ENCODE data around the gene NEURL1B. TPM values are rescaled to one million over a fixed set of nuclear protein-coding genes. Genes with fewer than 3 reads are reported as not detected.

Gene NEURL1B
- total RNA-seq, 2 donors from 2014 or later, result 4.9 to 6.3 TPM

GRCh38 chr5:172667786-172668593 lies 26.9 kb downstream of the NEURL1B start:
- H3K4me1 Mint-ChIP-seq, result peaks cover 5% of the 10 kb centered on the region
- 91 to 92% methylated on average over 6 to 7 of the region's 7 CpGs for WGBS, 2 experiments (ENCODE audit: insufficient coverage in 1 of 2, insufficient read length in 1 of 2)

DNA sequence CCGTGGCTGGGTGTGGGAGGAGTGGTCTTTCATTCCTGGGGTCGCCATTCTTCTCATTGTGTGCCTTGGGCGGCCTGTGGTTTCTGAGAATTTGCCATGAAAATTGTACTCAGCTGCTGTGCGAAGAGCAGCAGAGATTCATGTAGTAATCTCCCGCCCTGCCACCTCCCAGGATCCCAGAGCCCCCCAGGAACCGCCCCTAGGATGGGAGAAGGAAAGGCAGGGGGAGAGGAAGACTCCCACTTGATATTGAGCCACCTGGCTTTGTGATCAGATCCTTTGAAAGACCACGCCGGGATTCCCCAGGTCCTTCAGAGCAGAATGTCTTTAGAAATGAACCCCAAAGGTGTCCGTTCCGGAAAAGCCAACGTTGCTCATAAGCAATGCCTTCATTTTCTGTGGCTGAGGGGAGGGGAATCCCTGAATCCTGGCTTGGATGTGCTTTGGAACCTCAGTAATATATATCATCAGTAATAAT lies 27.6 kb downstream of the NEURL1B start:
- H3K36me3 Mint-ChIP-seq (ENCODE audit: low read depth), result peaks cover 2% of the 10 kb centered on the region
- no peak overlapping the region for H3K4me3 ChIP-seq (ENCODE audit: low read length)
- H3K9ac ChIP-seq (ENCODE audit: extremely low read depth, low read length, poor library complexity, severe bottlenecking), result no peak overlapping the region
- no peaks in the 10 kb centered on the region for H3K9me3 Mint-ChIP-seq
- 86% methylated on average over 7 to 11 of the region's 11 CpGs for WGBS, 2 experiments (ENCODE audit: insufficient coverage in 1 of 2, insufficient read length in 1 of 2)
- H3K36me3 ChIP-seq (ENCODE audit: control insufficient read depth, insufficient read depth, low read length), result no peaks in the 10 kb centered on the region
- peaks cover 5% of the 10 kb centered on the region for H3K4me1 Mint-ChIP-seq
- H3K27me3 ChIP-seq (ENCODE audit: control insufficient read depth, insufficient read depth, low read length, poor library complexity, severe bottlenecking), result no peaks in the 10 kb centered on the region
- no peaks in the 10 kb centered on the region for H3K4me1 ChIP-seq (ENCODE audit: control insufficient read depth, insufficient read depth, low read length)
- H3K9me3 ChIP-seq (ENCODE audit: control insufficient read depth, low read length), result no peaks in the 10 kb centered on the region
- peak overlapping the region; percentile 72 for H3K27ac ChIP-seq (ENCODE audit: low read depth, low read length)
- no peak overlapping the region for H3K27ac Mint-ChIP-seq
- no peak overlapping the region for H3K4me3 Mint-ChIP-seq
- TF ChIP-seq, protein P1, sequence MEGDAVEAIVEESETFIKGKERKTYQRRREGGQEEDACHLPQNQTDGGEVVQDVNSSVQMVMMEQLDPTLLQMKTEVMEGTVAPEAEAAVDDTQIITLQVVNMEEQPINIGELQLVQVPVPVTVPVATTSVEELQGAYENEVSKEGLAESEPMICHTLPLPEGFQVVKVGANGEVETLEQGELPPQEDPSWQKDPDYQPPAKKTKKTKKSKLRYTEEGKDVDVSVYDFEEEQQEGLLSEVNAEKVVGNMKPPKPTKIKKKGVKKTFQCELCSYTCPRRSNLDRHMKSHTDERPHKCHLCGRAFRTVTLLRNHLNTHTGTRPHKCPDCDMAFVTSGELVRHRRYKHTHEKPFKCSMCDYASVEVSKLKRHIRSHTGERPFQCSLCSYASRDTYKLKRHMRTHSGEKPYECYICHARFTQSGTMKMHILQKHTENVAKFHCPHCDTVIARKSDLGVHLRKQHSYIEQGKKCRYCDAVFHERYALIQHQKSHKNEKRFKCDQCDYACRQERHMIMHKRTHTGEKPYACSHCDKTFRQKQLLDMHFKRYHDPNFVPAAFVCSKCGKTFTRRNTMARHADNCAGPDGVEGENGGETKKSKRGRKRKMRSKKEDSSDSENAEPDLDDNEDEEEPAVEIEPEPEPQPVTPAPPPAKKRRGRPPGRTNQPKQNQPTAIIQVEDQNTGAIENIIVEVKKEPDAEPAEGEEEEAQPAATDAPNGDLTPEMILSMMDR (conservative IDR thresholded peaks at IDR 0.05), result no peak
- DNase-seq, result no peak
- no peaks in the 10 kb centered on the region for H3K27me3 Mint-ChIP-seq (ENCODE audit: insufficient read depth)

More at GRCh38 chr5:172667786-172668593, 26.9 kb downstream of the NEURL1B start:
- no peaks in the 10 kb centered on the region for H3K27me3 Mint-ChIP-seq (ENCODE audit: insufficient read depth)
- no peak overlapping the region for H3K27ac Mint-ChIP-seq
- Histone ChIP-seq H3K4me3 (ENCODE audit: low read length) (no peak overlapping the region), H3K36me3 (ENCODE audit: control insufficient read depth, insufficient read depth, low read length) (no peaks in the 10 kb centered on the region), H3K27me3 (ENCODE audit: control insufficient read depth, insufficient read depth, low read length, poor library complexity, severe bottlenecking) (no peaks in the 10 kb centered on the region), H3K27ac (ENCODE audit: low read depth, low read length) (peak overlapping the region; percentile 72), H3K9ac (ENCODE audit: extremely low read depth, low read length, poor library complexity, severe bottlenecking) (no peak overlapping the region), H3K4me1 (ENCODE audit: control insufficient read depth, insufficient read depth, low read length) (no peaks in the 10 kb centered on the region), H3K9me3 (ENCODE audit: control insufficient read depth, low read length) (no peaks in the 10 kb centered on the region)
- peaks cover 2% of the 10 kb centered on the region for H3K36me3 Mint-ChIP-seq (ENCODE audit: low read depth)
- TF ChIP-seq, protein P1 (conservative IDR thresholded peaks at IDR 0.05), result no peak
- no peaks in the 10 kb centered on the region for H3K9me3 Mint-ChIP-seq
- no peak for DNase-seq
- H3K4me3 Mint-ChIP-seq, result no peak overlapping the region

- DNase-seq, result no peak
- H3K4me1 Mint-ChIP-seq, result no peaks in the 10 kb centered on the region
- H3K9me3 ChIP-seq (ENCODE audit: control insufficient read depth, low read length), result no peaks in the 10 kb centered on the region
- no peaks in the 10 kb centered on the region for H3K9me3 Mint-ChIP-seq
- H3K27ac ChIP-seq (ENCODE audit: low read depth, low read length), result no peak overlapping the region
- H3K9ac ChIP-seq (ENCODE audit: extremely low read depth, low read length, poor library complexity, severe bottlenecking), result no peak overlapping the region
- H3K27me3 Mint-ChIP-seq (ENCODE audit: insufficient read depth), result no peaks in the 10 kb centered on the region
- TF ChIP-seq, protein P1 (conservative IDR thresholded peaks at IDR 0.05), result no peak
- no peaks in the 10 kb centered on the region for H3K36me3 ChIP-seq (ENCODE audit: control insufficient read depth, insufficient read depth, low read length)
- H3K4me3 Mint-ChIP-seq, result no peak overlapping the region
- no peak overlapping the region for H3K4me3 ChIP-seq (ENCODE audit: low read length)
- H3K4me1 ChIP-seq (ENCODE audit: control insufficient read depth, insufficient read depth, low read length), result no peaks in the 10 kb centered on the region
- peaks cover 2% of the 10 kb centered on the region for H3K36me3 Mint-ChIP-seq (ENCODE audit: low read depth)
- 95% methylated on average over 30 to 45 of the region's 45 CpGs for WGBS, 2 experiments (ENCODE audit: insufficient coverage in 1 of 2, insufficient read length in 1 of 2)
- no peak overlapping the region for H3K27ac Mint-ChIP-seq
- H3K27me3 ChIP-seq (ENCODE audit: control insufficient read depth, insufficient read depth, low read length, poor library complexity, severe bottlenecking), result no peaks in the 10 kb centered on the region
Measured at GRCh38 chr5:172669386-172670004, 28.4 kb downstream of the NEURL1B start.

All from endodermal cell (in vitro differentiated cells).